Ectodermal cell (in vitro differentiated cells): Measurements from ENCODE around the gene TMUB1.

ENCODE experiments used
- H3K27ac ChIP-seq: 2 replicates; pipeline ENCODE4 v1.7.0; 2013; ENCODE audit warnings: mild to moderate bottlenecking, low read depth, low read length; ENCODE audit not compliant: insufficient read depth, poor library complexity, severe bottlenecking
- H3K27me3 ChIP-seq: 2 replicates; pipeline ENCODE4 v1.7.0; 2013; ENCODE audit warnings: mild to moderate bottlenecking, low read length; ENCODE audit not compliant: insufficient read depth, control insufficient read depth, poor library complexity, severe bottlenecking
- H3K36me3 ChIP-seq: one replicate; pipeline ENCODE4 v1.7.0; 2013; ENCODE audit warnings: low read length; ENCODE audit not compliant: control insufficient read depth, insufficient read depth
- H3K4me1 ChIP-seq: one replicate; pipeline ENCODE4 v1.7.0; 2013; ENCODE audit warnings: low read length; ENCODE audit not compliant: control insufficient read depth, insufficient read depth
- H3K4me3 ChIP-seq: 2 replicates; pipeline ENCODE4 v1.7.0; 2013; ENCODE audit warnings: low read depth, low read length, control low read depth; ENCODE audit not compliant: insufficient read depth
- H3K9me3 ChIP-seq: 2 replicates; pipeline ENCODE4 v1.7.0; 2013; ENCODE audit warnings: mild to moderate bottlenecking, low read length, moderate library complexity; ENCODE audit not compliant: control insufficient read depth
- WGBS, 2 experiments: methylation state at CpG; one replicate each; pipeline ENCODE4 v1.1.7; 2013; ENCODE audit warnings: missing lambda C conversion rate in 2 of 2; 5-methylcytosine and 5-hydroxymethylcytosine counted together

Gene TMUB1

GRCh38 chr7:151083824-151084160, 499 bp upstream of the TMUB1 start:
- no peaks in the 10 kb centered on the region for H3K36me3 ChIP-seq
- H3K27me3 ChIP-seq: peaks cover 23% of the 10 kb centered on the region
- WGBS, 2 experiments: 8 to 9% methylated on average over 2 of the region's 3 CpGs
- H3K9me3 ChIP-seq: no peaks in the 10 kb centered on the region
- H3K4me3 ChIP-seq: peak overlapping the region; percentile 85
- H3K4me1 ChIP-seq: peaks cover 51% of the 10 kb centered on the region
- H3K27ac ChIP-seq: no peak overlapping the region

- Histone ChIP-seq H3K36me3 (no peaks in the 10 kb centered on the region), H3K4me1 (peaks cover 42% of the 10 kb centered on the region), H3K9me3 (no peaks in the 10 kb centered on the region), H3K4me3 (peak overlapping the region; percentile 85), H3K27me3 (peaks cover 12% of the 10 kb centered on the region), H3K27ac (no peak overlapping the region)
- WGBS, 2 experiments: 69 to 72% methylated on average over 40 to 42 of the region's 42 CpGs
These were observed 887 bp downstream of the TMUB1 start for GRCh38 chr7:151082141-151083070.

GRCh38 chr7:151081170-151082101, 1.9 kb downstream of the TMUB1 start:
- H3K4me1 ChIP-seq: peaks cover 42% of the 10 kb centered on the region
- H3K9me3 ChIP-seq: no peaks in the 10 kb centered on the region
- H3K27me3 ChIP-seq: peaks cover 12% of the 10 kb centered on the region
- no peak overlapping the region for H3K27ac ChIP-seq
- no peaks in the 10 kb centered on the region for H3K36me3 ChIP-seq
- H3K4me3 ChIP-seq: peak overlapping the region; percentile 82
- WGBS, 2 experiments: 39 to 42% methylated on average over 64 of the region's 64 CpGs

- H3K4me1 ChIP-seq: peaks cover 42% of the 10 kb centered on the region
- 1% methylated on average over 66 of the region's 66 CpGs for WGBS, 2 experiments
These were observed 2.6 kb downstream of the TMUB1 start, which contains the start of gene FASTK for GRCh38 chr7:151080522-151081169. TSS of gene FASTK (minus strand) at chr7:151080809. CDS start at chr7:151080766, 43 bp downstream.

GRCh38 chr7:151080067-151080521, 3.2 kb downstream of the TMUB1 start:
- 3% methylated on average over 31 of the region's 31 CpGs for WGBS, 2 experiments
- H3K9me3 ChIP-seq: no peaks in the 10 kb centered on the region

More at GRCh38 chr7:151080522-151081169, 2.6 kb downstream of the TMUB1 start, which contains the start of gene FASTK:
- H3K9me3 ChIP-seq: no peaks in the 10 kb centered on the region
- H3K36me3 ChIP-seq: peaks cover 5% of the 10 kb centered on the region
- peaks cover 12% of the 10 kb centered on the region for H3K27me3 ChIP-seq
- H3K4me3 ChIP-seq: peak within 1 kb of the TSS; percentile 82
- H3K27ac ChIP-seq: no peak within 1 kb of the TSS

GRCh38 chr7:151079199-151079910, 3.9 kb downstream of the TMUB1 start:
- Histone ChIP-seq H3K36me3 (peaks cover 14% of the 10 kb centered on the region), H3K27ac (no peak overlapping the region), H3K4me3 (peak overlapping the region; percentile 82), H3K9me3 (no peaks in the 10 kb centered on the region), H3K4me1 (peaks cover 34% of the 10 kb centered on the region), H3K27me3 (peaks cover 9% of the 10 kb centered on the region)
- 88% methylated on average over 27 of the region's 27 CpGs for WGBS, 2 experiments

More at GRCh38 chr7:151080067-151080521, 3.2 kb downstream of the TMUB1 start:
- peaks cover 12% of the 10 kb centered on the region for H3K27me3 ChIP-seq
- H3K4me1 ChIP-seq: peaks cover 38% of the 10 kb centered on the region
- peak overlapping the region; percentile 82 for H3K4me3 ChIP-seq
- peaks cover 7% of the 10 kb centered on the region for H3K36me3 ChIP-seq
- no peak overlapping the region for H3K27ac ChIP-seq

- Histone ChIP-seq H3K4me3 (no peak overlapping the region), H3K27me3 (no peaks in the 10 kb centered on the region), H3K27ac (no peak overlapping the region), H3K36me3 (peaks cover 22% of the 10 kb centered on the region), H3K4me1 (peaks cover 34% of the 10 kb centered on the region), H3K9me3 (no peaks in the 10 kb centered on the region)
- 68 to 69% methylated on average over 22 of the region's 22 CpGs for WGBS, 2 experiments
These were observed 4.9 kb downstream of the TMUB1 start for GRCh38 chr7:151078233-151079040.

GRCh38 chr7:151077705-151078232, 5.5 kb downstream of the TMUB1 start:
- H3K27me3 ChIP-seq: no peaks in the 10 kb centered on the region
- peaks cover 22% of the 10 kb centered on the region for H3K36me3 ChIP-seq
- H3K4me1 ChIP-seq: peaks cover 34% of the 10 kb centered on the region
- no peak overlapping the region for H3K27ac ChIP-seq
- no peak overlapping the region for H3K4me3 ChIP-seq
- H3K9me3 ChIP-seq: no peaks in the 10 kb centered on the region
- 83 to 84% methylated on average over 10 of the region's 10 CpGs for WGBS, 2 experiments
